ENCODE data around the gene WDFY3.

DNA sequence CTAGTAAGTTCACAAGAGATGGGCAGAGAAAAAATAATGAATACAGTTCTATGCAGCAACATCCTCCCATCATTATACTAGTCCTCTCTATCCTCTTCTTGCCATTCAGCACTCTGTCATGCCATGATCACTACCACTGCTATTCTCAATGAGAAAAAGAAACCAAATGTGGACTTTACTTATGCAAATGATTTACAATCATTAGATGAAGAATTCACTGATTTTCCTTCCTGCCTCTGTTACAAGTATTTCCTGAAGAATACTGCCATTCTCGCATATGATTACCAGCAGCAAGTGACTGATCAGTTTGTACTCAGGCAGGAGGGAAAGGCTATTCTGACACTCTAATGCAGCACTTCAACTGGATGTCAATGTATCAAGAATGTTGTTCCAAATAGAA lies 50.3 kb downstream of the WDFY3 start:
- TF ChIP-seq CTCF (IDR thresholded peaks at IDR 0.05; ENCODE audit: low read length), result no peak
- no peak for TF ChIP-seq EZH2 (IDR thresholded peaks at IDR 0.05; ENCODE audit: borderline replicate concordance, low read length)
